Measurements from ENCODE around the gene PTS.

Gene PTS

GRCh38 chr11:112265659-112266409 is 39.6 kb downstream of the PTS start:
- DNase-seq (ENCODE audit: low spot score), result no peak

GRCh38 chr11:112266410-112266778 is 40.2 kb downstream of the PTS start:
- DNase-seq (ENCODE audit: low spot score), result no peak

GRCh38 chr11:112267188-112267591 is 41.0 kb downstream of the PTS start:
- DNase-seq (ENCODE audit: low spot score), result no peak

GRCh38 chr11:112268406-112268805 is 42.2 kb downstream of the PTS start:
- DNase-seq (ENCODE audit: low spot score), result no peak

GRCh38 chr11:112269139-112269538 is 42.9 kb downstream of the PTS start:
- no peak for DNase-seq (ENCODE audit: low spot score)

- no peak for DNase-seq (ENCODE audit: low spot score)
Measured at GRCh38 chr11:112270551-112271180, 44.4 kb downstream of the PTS start.

GRCh38 chr11:112271242-112271641 is 45.0 kb downstream of the PTS start:
- no peak for DNase-seq (ENCODE audit: low spot score)

GRCh38 chr11:112273066-112273465 is 46.8 kb downstream of the PTS start:
- no peak for DNase-seq (ENCODE audit: low spot score)

GRCh38 chr11:112274007-112274783 is 48.0 kb downstream of the PTS start:
- no peak for DNase-seq (ENCODE audit: low spot score)

GRCh38 chr11:112277029-112277428 is 50.8 kb downstream of the PTS start:
- DNase-seq (ENCODE audit: low spot score), result no peak

GRCh38 chr11:112277941-112278340 is 51.7 kb downstream of the PTS start:
- DNase-seq (ENCODE audit: low spot score), result no peak

- DNase-seq (ENCODE audit: low spot score), result no peak
Measured at GRCh38 chr11:112278803-112279202, 52.6 kb downstream of the PTS start.

GRCh38 chr11:112279901-112280267 is 53.7 kb downstream of the PTS start:
- peak; percentile 61 for DNase-seq (ENCODE audit: low spot score)

- peak; percentile 82 for DNase-seq (ENCODE audit: low spot score)
Measured at GRCh38 chr11:112280268-112281126, 54.3 kb downstream of the PTS start.

- DNase-seq (ENCODE audit: low spot score), result no peak
Measured at GRCh38 chr11:112281726-112282125, 55.5 kb downstream of the PTS start.
